CD4-positive, alpha-beta memory T cell (primary cell): ENCODE data around the gene THUMPD3. TPM values are rescaled to one million over a fixed set of nuclear protein-coding genes. Genes with fewer than 3 reads are reported as not detected.

Experiments
- CTCF ChIA-PET: fragments of 350-600 bp; sonication (Branson Sonifier 250); formaldehyde crosslinking; loops from one replicate; lab custom pipeline; 2021; ENCODE audit warnings: inconsistent platforms; ENCODE audit not compliant: partially characterized antibody; lab: Charles Lee
- POLR2A ChIA-PET: fragments of 350-600 bp; sonication (Branson Sonifier 250); formaldehyde crosslinking; loops from one replicate; lab custom pipeline; 2021; ENCODE audit not compliant: partially characterized antibody; lab: Charles Lee
- DNase-seq, 5 donors: peaks; one replicate each; pipeline versions ENCODE4 v3.0.0 to v3.0.0-alpha.2; 2020 to 2022; ENCODE audit warnings: mixed read lengths in 1 of 5
- H3K27ac ChIP-seq: one replicate; pipeline ENCODE4 v1.7.0; 2013; ENCODE audit warnings: low read depth, low read length
- H3K27me3 ChIP-seq: 2 replicates; pipeline ENCODE4 v1.7.0; 2013; ENCODE audit warnings: mild to moderate bottlenecking, low read length, moderate library complexity; ENCODE audit not compliant: insufficient read depth
- H3K36me3 ChIP-seq: 2 replicates; pipeline ENCODE4 v1.7.0; 2013; ENCODE audit warnings: mild to moderate bottlenecking, low read length, moderate library complexity; ENCODE audit not compliant: insufficient read depth
- H3K4me1 ChIP-seq: 2 replicates; pipeline ENCODE4 v1.7.0; 2013; ENCODE audit warnings: mild to moderate bottlenecking, low read length, moderate library complexity; ENCODE audit not compliant: insufficient read depth
- H3K4me3 ChIP-seq, 2 donors: one replicate each; pipeline ENCODE4 v1.7.0; 2013; ENCODE audit warnings: low read length in 2 of 2, mild to moderate bottlenecking in 1 of 2
- H3K9me3 ChIP-seq, 2 donors: one replicate each; pipeline ENCODE4 v1.7.0; 2013; ENCODE audit warnings: low read length in 2 of 2, control low read depth in 1 of 2; ENCODE audit not compliant: control insufficient read depth in 1 of 2
- H3K27ac Mint-ChIP-seq, 7 donors: one replicate each; pipeline ENCODE4 v1.8.0; 2020 to 2021; ENCODE audit warnings: mixed read lengths in 7 of 7, mild to moderate bottlenecking in 6 of 7, inconsistent platforms in 3 of 7, moderate library complexity in 3 of 7
- H3K27me3 Mint-ChIP-seq, 2 donors: one replicate each; pipeline ENCODE4 v1.8.0; 2020 to 2021; ENCODE audit warnings: mixed read lengths in 2 of 2
- H3K36me3 Mint-ChIP-seq, 2 donors: one replicate each; pipeline ENCODE4 v1.8.0; 2020 to 2021; ENCODE audit warnings: mixed read lengths in 2 of 2, inconsistent platforms in 1 of 2, mild to moderate bottlenecking in 1 of 2
- H3K4me1 Mint-ChIP-seq, 4 donors: one replicate each; pipeline ENCODE4 v1.8.0; 2020 to 2021; ENCODE audit warnings: mixed read lengths in 4 of 4, mild to moderate bottlenecking in 1 of 4
- H3K4me3 Mint-ChIP-seq, 8 donors: one replicate each; pipeline ENCODE4 v1.8.0; 2020 to 2021; ENCODE audit warnings: mixed read lengths in 8 of 8, mild to moderate bottlenecking in 7 of 8, moderate library complexity in 6 of 8, inconsistent platforms in 3 of 8
- H3K9me3 Mint-ChIP-seq, 8 donors: one replicate each; pipeline ENCODE4 v1.8.0; 2020 to 2021; ENCODE audit warnings: mixed read lengths in 8 of 8, mild to moderate bottlenecking in 5 of 8, inconsistent platforms in 3 of 8, moderate library complexity in 1 of 8
- intact Hi-C: fragments of 100-400 bp; cut with micrococcal nuclease; formaldehyde crosslinking; loops from one replicate; pipeline ENCODE4 v1.15.1; 2023
- polyA plus RNA-seq, 2 donors: library from polyadenylated mRNA; unstranded; fragments of 300-500 nt; fragmentation: Illumina TruSeq; gene quantifications; one replicate each; pipeline ENCODE4 v1.2.3, GENCODE V29; 2021
- total RNA-seq, 2 experiments: library from RNA; stranded (reverse); gene quantifications; one replicate each; pipeline ENCODE4 v1.2.3, GENCODE V29; 2021

THUMPD3 gene
- total and polyA plus RNA-seq, 4 experiments from 2014 or later, result 10.8 to 39.2 (median 33.1) TPM

- intact Hi-C loops, result no loop called here
- H3K4me1 ChIP-seq, result no peaks in the 10 kb centered on the region
- Mint-ChIP-seq H3K4me3 (no peak overlapping the region), H3K4me1 (no peaks in the 10 kb centered on the region), H3K36me3 (no peaks in the 10 kb centered on the region), H3K27ac (no peak overlapping the region), H3K9me3 (peaks cover 0 to 6% (median 4%) of the 10 kb centered on the region in 8 donors), H3K27me3 (peaks cover 3 to 7% of the 10 kb centered on the region in 2 donors)
- H3K27ac ChIP-seq, result no peak overlapping the region
- no peaks in the 10 kb centered on the region for H3K27me3 ChIP-seq
- DNase-seq, result no peak
- no peaks in the 10 kb centered on the region for H3K9me3 ChIP-seq
- ChIA-PET POLR2A (no interaction called here), CTCF (interaction anchor here (1.5 kb wide), 1 partner anchor 29 kb away, joined by 6 read pairs; no protein-coding TSS in a partner anchor)
- no peak overlapping the region for H3K4me3 ChIP-seq
- no peaks in the 10 kb centered on the region for H3K36me3 ChIP-seq
These were observed 31.7 kb upstream of the THUMPD3 start for GRCh38 chr3:9331171-9331570.

GRCh38 chr3:9332250-9333030 lies 30.4 kb upstream of the THUMPD3 start:
- H3K27me3 ChIP-seq, result no peaks in the 10 kb centered on the region
- CTCF ChIA-PET, result interaction anchor here (1.1 kb wide), 1 partner anchor 21 kb away, joined by 4 read pairs; no protein-coding TSS in a partner anchor
- POLR2A ChIA-PET, result no interaction called here
- Mint-ChIP-seq H3K27ac (no peak overlapping the region), H3K36me3 (no peaks in the 10 kb centered on the region), H3K27me3 (peaks cover 3 to 8% of the 10 kb centered on the region in 2 donors), H3K4me3 (no peak overlapping the region), H3K9me3 (peaks cover 0 to 6% (median 4%) of the 10 kb centered on the region in 8 donors), H3K4me1 (no peaks in the 10 kb centered on the region)
- no peak for DNase-seq
- no peaks in the 10 kb centered on the region for H3K9me3 ChIP-seq
- no peaks in the 10 kb centered on the region for H3K4me1 ChIP-seq
- no peaks in the 10 kb centered on the region for H3K36me3 ChIP-seq
- H3K27ac ChIP-seq, result no peak overlapping the region
- intact Hi-C loops, result no loop called here
- H3K4me3 ChIP-seq, result no peak overlapping the region

- DNase-seq, result no peak
- Histone ChIP-seq H3K36me3 (no peaks in the 10 kb centered on the region), H3K9me3 (no peaks in the 10 kb centered on the region), H3K27me3 (no peaks in the 10 kb centered on the region), H3K4me1 (no peaks in the 10 kb centered on the region), H3K4me3 (no peak overlapping the region), H3K27ac (no peak overlapping the region)
- no peaks in the 10 kb centered on the region for H3K9me3 Mint-ChIP-seq
- POLR2A ChIA-PET, result no interaction called here
- no peaks in the 10 kb centered on the region for H3K36me3 Mint-ChIP-seq
- H3K4me1 Mint-ChIP-seq, result no peaks in the 10 kb centered on the region
- H3K27ac Mint-ChIP-seq, result no peak overlapping the region
- intact Hi-C loops, result no loop called here
- peaks cover 0 to 5% of the 10 kb centered on the region in 2 donors for H3K27me3 Mint-ChIP-seq
- H3K4me3 Mint-ChIP-seq, result no peak overlapping the region
- CTCF ChIA-PET, result interaction anchor here (0.8 kb wide), 1 partner anchor 14 kb away, joined by 3 read pairs; no protein-coding TSS in a partner anchor
These were observed 22.9 kb upstream of the THUMPD3 start for GRCh38 chr3:9339761-9340471.

GRCh38 chr3:9340472-9340902 lies 22.4 kb upstream of the THUMPD3 start:
- Histone ChIP-seq H3K27ac (no peak overlapping the region), H3K4me3 (no peak overlapping the region), H3K36me3 (no peaks in the 10 kb centered on the region), H3K9me3 (no peaks in the 10 kb centered on the region), H3K27me3 (no peaks in the 10 kb centered on the region), H3K4me1 (no peaks in the 10 kb centered on the region)
- DNase-seq, result no peak
- intact Hi-C loops, result no loop called here
- ChIA-PET CTCF (no interaction called here), POLR2A (no interaction called here)
- Mint-ChIP-seq H3K27ac (no peak overlapping the region), H3K9me3 (no peaks in the 10 kb centered on the region), H3K27me3 (peaks cover 0 to 5% of the 10 kb centered on the region in 2 donors), H3K4me1 (no peaks in the 10 kb centered on the region), H3K4me3 (no peak overlapping the region), H3K36me3 (no peaks in the 10 kb centered on the region)

- Mint-ChIP-seq H3K27ac (no peak overlapping the region), H3K9me3 (no peaks in the 10 kb centered on the region), H3K27me3 (peaks cover 0 to 2% of the 10 kb centered on the region in 2 donors), H3K4me1 (no peaks in the 10 kb centered on the region), H3K36me3 (no peaks in the 10 kb centered on the region), H3K4me3 (no peak overlapping the region)
- no peak overlapping the region for H3K27ac ChIP-seq
- no peaks in the 10 kb centered on the region for H3K27me3 ChIP-seq
- H3K9me3 ChIP-seq, result no peaks in the 10 kb centered on the region
- no peak overlapping the region for H3K4me3 ChIP-seq
- no peaks in the 10 kb centered on the region for H3K36me3 ChIP-seq
- POLR2A ChIA-PET, result no interaction called here
- DNase-seq, result no peak
- intact Hi-C loops, result no loop called here
- H3K4me1 ChIP-seq, result no peaks in the 10 kb centered on the region
- CTCF ChIA-PET, result interaction anchor here (0.8 kb wide), 1 partner anchor 11 kb away, joined by 3 read pairs; no protein-coding TSS in a partner anchor
These were observed 20.2 kb upstream of the THUMPD3 start for GRCh38 chr3:9342696-9343095.

- H3K36me3 Mint-ChIP-seq, result no peaks in the 10 kb centered on the region
- no peaks in the 10 kb centered on the region for H3K27me3 Mint-ChIP-seq
- no peak overlapping the region for H3K27ac Mint-ChIP-seq
- ChIA-PET CTCF (interaction anchor here (0.8 kb wide), 1 partner anchor 10 kb away, joined by 3 read pairs; no protein-coding TSS in a partner anchor), POLR2A (no interaction called here)
- Histone ChIP-seq H3K36me3 (no peaks in the 10 kb centered on the region), H3K4me1 (no peaks in the 10 kb centered on the region), H3K27ac (no peak overlapping the region), H3K27me3 (no peaks in the 10 kb centered on the region), H3K9me3 (no peaks in the 10 kb centered on the region), H3K4me3 (no peak overlapping the region)
- DNase-seq, result no peak
- intact Hi-C loops, result no loop called here
- no peaks in the 10 kb centered on the region for H3K9me3 Mint-ChIP-seq
- no peaks in the 10 kb centered on the region for H3K4me1 Mint-ChIP-seq
- no peak overlapping the region for H3K4me3 Mint-ChIP-seq
These were observed 19.7 kb upstream of the THUMPD3 start for GRCh38 chr3:9343115-9343514.

- no peak overlapping the region for H3K4me3 ChIP-seq
- H3K9me3 ChIP-seq, result no peaks in the 10 kb centered on the region
- H3K4me1 Mint-ChIP-seq, result no peaks in the 10 kb centered on the region
- H3K27me3 ChIP-seq, result no peaks in the 10 kb centered on the region
- H3K9me3 Mint-ChIP-seq, result no peaks in the 10 kb centered on the region
- no peaks in the 10 kb centered on the region for H3K36me3 Mint-ChIP-seq
- no peaks in the 10 kb centered on the region for H3K27me3 Mint-ChIP-seq
- ChIA-PET CTCF (no interaction called here), POLR2A (no interaction called here)
- H3K4me1 ChIP-seq, result no peaks in the 10 kb centered on the region
- DNase-seq, result no peak
- no peak overlapping the region for H3K4me3 Mint-ChIP-seq
- intact Hi-C loops, result no loop called here
- no peak overlapping the region for H3K27ac ChIP-seq
- no peak overlapping the region for H3K27ac Mint-ChIP-seq
- H3K36me3 ChIP-seq, result no peaks in the 10 kb centered on the region
These were observed 17.8 kb upstream of the THUMPD3 start for GRCh38 chr3:9345041-9345440.
